IPS DF 6.9 (cell line): ENCODE measurements around the gene APLN.
A peak's percentile ranks its signal among the peaks of the same experiment; 100 is the strongest.

Source experiments
- DNase-seq: peaks from one replicate; pipeline ENCODE4 v3.0.0-alpha.2; 2013; ENCODE audit warnings: low read depth, low spot score
- H3K27ac ChIP-seq: one replicate; pipeline ENCODE4 v1.5.1; 2013; ENCODE audit warnings: low read length, control low read depth
- H3K27me3 ChIP-seq: 2 replicates; pipeline ENCODE4 v1.6.1; 2013; ENCODE audit warnings: mild to moderate bottlenecking, low read length; ENCODE audit not compliant: control insufficient read depth, insufficient read depth
- H3K36me3 ChIP-seq: 2 replicates; pipeline ENCODE4 v1.6.1; 2013; ENCODE audit warnings: low read length; ENCODE audit not compliant: control insufficient read depth, insufficient read depth
- H3K4me1 ChIP-seq: 2 replicates; pipeline ENCODE4 v1.6.1; 2013; ENCODE audit warnings: low read length; ENCODE audit not compliant: control insufficient read depth, insufficient read depth
- H3K4me3 ChIP-seq: 2 replicates; pipeline ENCODE4 v1.5.1; 2013; ENCODE audit warnings: mild to moderate bottlenecking, low read length
- H3K9me3 ChIP-seq: 2 replicates; pipeline ENCODE4 v1.6.1; 2013; ENCODE audit warnings: low read length, inconsistent platforms; ENCODE audit not compliant: control insufficient read depth, insufficient read depth
- WGBS: extraction: QIAGEN DNeasy Blood & Tissue Kit; methylation state at CpG from one replicate; pipeline ENCODE4 v1.1.7; 2013; ENCODE audit warnings: mixed read lengths, missing lambda C conversion rate; ENCODE audit not compliant: insufficient read length, insufficient coverage; 5-methylcytosine and 5-hydroxymethylcytosine counted together

Gene APLN

GRCh38 chrX:129663171-129663570, 8.4 kb upstream of the APLN start:
- DNase-seq = no peak
- no peaks in the 10 kb centered on the region for H3K4me1 ChIP-seq
- H3K27me3 ChIP-seq = no peaks in the 10 kb centered on the region
- no peaks in the 10 kb centered on the region for H3K9me3 ChIP-seq
- no peak overlapping the region for H3K27ac ChIP-seq
- no CpG with 5 or more reads among the region's 3 CpGs for WGBS
- H3K4me3 ChIP-seq = no peak overlapping the region
- no peaks in the 10 kb centered on the region for H3K36me3 ChIP-seq

GRCh38 chrX:129661369-129661768, 6.6 kb upstream of the APLN start:
- no peak for DNase-seq
- Histone ChIP-seq H3K36me3 (no peaks in the 10 kb centered on the region), H3K27me3 (no peaks in the 10 kb centered on the region), H3K4me3 (no peak overlapping the region), H3K9me3 (no peaks in the 10 kb centered on the region), H3K27ac (no peak overlapping the region), H3K4me1 (no peaks in the 10 kb centered on the region)
- WGBS = no CpG with 5 or more reads among the region's 1 CpG

- WGBS = no CpG with 5 or more reads among the region's 5 CpGs
- H3K27me3 ChIP-seq = no peaks in the 10 kb centered on the region
- H3K36me3 ChIP-seq = no peaks in the 10 kb centered on the region
- no peaks in the 10 kb centered on the region for H3K9me3 ChIP-seq
- H3K27ac ChIP-seq = no peak overlapping the region
- H3K4me1 ChIP-seq = no peaks in the 10 kb centered on the region
- DNase-seq = no peak
- no peak overlapping the region for H3K4me3 ChIP-seq
Measured at GRCh38 chrX:129659861-129660260, 5.1 kb upstream of the APLN start.

GRCh38 chrX:129659141-129659540, 4.4 kb upstream of the APLN start:
- WGBS = no CpG with 5 or more reads among the region's 2 CpGs
- Histone ChIP-seq H3K9me3 (no peaks in the 10 kb centered on the region), H3K27me3 (peaks cover under 1% of the 10 kb centered on the region; the same call in 1 of the 2 replicates), H3K4me3 (no peak overlapping the region), H3K4me1 (no peaks in the 10 kb centered on the region), H3K36me3 (no peaks in the 10 kb centered on the region), H3K27ac (no peak overlapping the region)
- no peak for DNase-seq

- WGBS = no CpG with 5 or more reads among the region's 5 CpGs
- Histone ChIP-seq H3K27ac (no peak overlapping the region), H3K4me1 (no peaks in the 10 kb centered on the region), H3K36me3 (no peaks in the 10 kb centered on the region), H3K4me3 (no peak overlapping the region), H3K27me3 (peaks cover 7% of the 10 kb centered on the region; the same call in 1 of the 2 replicates), H3K9me3 (no peaks in the 10 kb centered on the region)
- no peak for DNase-seq
Measured at GRCh38 chrX:129658429-129658828, 3.7 kb upstream of the APLN start.

GRCh38 chrX:129655547-129656249, 942 bp upstream of the APLN start:
- Histone ChIP-seq H3K4me3 (no peak overlapping the region), H3K36me3 (no peaks in the 10 kb centered on the region), H3K4me1 (no peaks in the 10 kb centered on the region), H3K27me3 (peaks cover 14% of the 10 kb centered on the region; the same call in 1 of the 2 replicates), H3K9me3 (no peaks in the 10 kb centered on the region), H3K27ac (no peak overlapping the region)
- WGBS = no CpG with 5 or more reads among the region's 11 CpGs
- DNase-seq = no peak

- Histone ChIP-seq H3K4me1 (no peaks in the 10 kb centered on the region), H3K36me3 (no peaks in the 10 kb centered on the region), H3K27ac (no peak overlapping the region), H3K27me3 (peaks cover 16% of the 10 kb centered on the region; the same call in 1 of the 2 replicates), H3K4me3 (peak overlapping the region; percentile 17; the same call in 1 of the 2 replicates), H3K9me3 (no peaks in the 10 kb centered on the region)
- WGBS = no CpG with 5 or more reads among the region's 57 CpGs
- no peak for DNase-seq
Measured at GRCh38 chrX:129653971-129654651, 645 bp downstream of the APLN start.

GRCh38 chrX:129653181-129653970, 1.4 kb downstream of the APLN start:
- no peak for DNase-seq
- H3K4me3 ChIP-seq = no peak overlapping the region
- WGBS = no CpG with 5 or more reads among the region's 10 CpGs
- no peaks in the 10 kb centered on the region for H3K9me3 ChIP-seq
- H3K27me3 ChIP-seq = peaks cover 16% of the 10 kb centered on the region; the same call in 1 of the 2 replicates
- no peak overlapping the region for H3K27ac ChIP-seq
- no peaks in the 10 kb centered on the region for H3K4me1 ChIP-seq
- no peaks in the 10 kb centered on the region for H3K36me3 ChIP-seq

- DNase-seq = no peak
- H3K27ac ChIP-seq = no peak overlapping the region
- H3K36me3 ChIP-seq = no peaks in the 10 kb centered on the region
- H3K27me3 ChIP-seq = peaks cover 16% of the 10 kb centered on the region; the same call in 1 of the 2 replicates
- H3K9me3 ChIP-seq = no peaks in the 10 kb centered on the region
- H3K4me1 ChIP-seq = no peaks in the 10 kb centered on the region
- no CpG with 5 or more reads among the region's 8 CpGs for WGBS
- H3K4me3 ChIP-seq = no peak overlapping the region
Measured at GRCh38 chrX:129652565-129653169, 2.1 kb downstream of the APLN start.
